ENCODE results near the gene DCAF11. TPM values are rescaled to one million over a fixed set of nuclear protein-coding genes. Genes with fewer than 3 reads are reported as not detected.

Gene DCAF11
- total RNA-seq, 1 donor from 2014 or later: 83.5 TPM

- Histone ChIP-seq H3K27me3 (ENCODE audit: control insufficient read depth, insufficient read depth, low read length) (no peaks in the 10 kb centered on the region), H3K36me3 (ENCODE audit: control insufficient read depth, insufficient read depth, low read length) (peaks cover 14% of the 10 kb centered on the region), H3K4me3 (ENCODE audit: low read depth, low read length) (no peak overlapping the region)
- FAIRE-seq (no peak), DNase-seq (ENCODE audit: low read depth) (no peak)
- no peak for TF ChIP-seq CTCF (IDR thresholded peaks at IDR 0.05; ENCODE audit: insufficient read depth, low read length, severe bottlenecking)
Measured at GRCh38 chr14:24092505-24093206, 21.9 kb upstream of the DCAF11 start.

- Histone ChIP-seq H3K36me3 (ENCODE audit: control insufficient read depth, insufficient read depth, low read length) (peaks cover 19% of the 10 kb centered on the region), H3K27me3 (ENCODE audit: control insufficient read depth, insufficient read depth, low read length) (no peaks in the 10 kb centered on the region), H3K4me3 (ENCODE audit: low read depth, low read length) (no peak overlapping the region)
- TF ChIP-seq CTCF (IDR thresholded peaks at IDR 0.05; ENCODE audit: insufficient read depth, low read length, severe bottlenecking): no peak
- FAIRE-seq: no peak
- DNase-seq (ENCODE audit: low read depth): no peak
Measured at GRCh38 chr14:24093207-24093900, 21.2 kb upstream of the DCAF11 start.

- DNase-seq (ENCODE audit: low read depth): peak; percentile 78
- peak within 1 kb of the TSS; percentile 94 for H3K4me3 ChIP-seq (ENCODE audit: low read depth, low read length)
- H3K27me3 ChIP-seq (ENCODE audit: control insufficient read depth, insufficient read depth, low read length): no peaks in the 10 kb centered on the region
- no peak for FAIRE-seq
- TF ChIP-seq CTCF (IDR thresholded peaks at IDR 0.05; ENCODE audit: insufficient read depth, low read length, severe bottlenecking): peak; percentile 1
- H3K36me3 ChIP-seq (ENCODE audit: control insufficient read depth, insufficient read depth, low read length): peaks cover 27% of the 10 kb centered on the region
Measured at GRCh38 chr14:24093901-24094840, 20.4 kb upstream of the DCAF11 start, which contains the start of gene PCK2. PCK2 (plus strand) TSS chr14:24094311; CDS start chr14:24094406, 95 bp downstream.

GRCh38 chr14:24094841-24095270 is 19.7 kb upstream of the DCAF11 start:
- DNase-seq (ENCODE audit: low read depth): no peak
- TF ChIP-seq CTCF (IDR thresholded peaks at IDR 0.05; ENCODE audit: insufficient read depth, low read length, severe bottlenecking): no peak
- Histone ChIP-seq H3K36me3 (ENCODE audit: control insufficient read depth, insufficient read depth, low read length) (peaks cover 34% of the 10 kb centered on the region), H3K4me3 (ENCODE audit: low read depth, low read length) (peak overlapping the region; percentile 94), H3K27me3 (ENCODE audit: control insufficient read depth, insufficient read depth, low read length) (no peaks in the 10 kb centered on the region)
- no peak for FAIRE-seq

- no peak for TF ChIP-seq CTCF (IDR thresholded peaks at IDR 0.05; ENCODE audit: insufficient read depth, low read length, severe bottlenecking)
- H3K27me3 ChIP-seq (ENCODE audit: control insufficient read depth, insufficient read depth, low read length): no peaks in the 10 kb centered on the region
- H3K36me3 ChIP-seq (ENCODE audit: control insufficient read depth, insufficient read depth, low read length): peaks cover 38% of the 10 kb centered on the region
- no peak for DNase-seq (ENCODE audit: low read depth)
- no peak for FAIRE-seq
- H3K4me3 ChIP-seq (ENCODE audit: low read depth, low read length): peak overlapping the region; percentile 94
Measured at GRCh38 chr14:24095271-24096068, 19.1 kb upstream of the DCAF11 start.

Data from bronchial epithelial cell (primary cell).